ENCODE data around the gene TBCD.

- TF ChIP-seq, protein P1, sequence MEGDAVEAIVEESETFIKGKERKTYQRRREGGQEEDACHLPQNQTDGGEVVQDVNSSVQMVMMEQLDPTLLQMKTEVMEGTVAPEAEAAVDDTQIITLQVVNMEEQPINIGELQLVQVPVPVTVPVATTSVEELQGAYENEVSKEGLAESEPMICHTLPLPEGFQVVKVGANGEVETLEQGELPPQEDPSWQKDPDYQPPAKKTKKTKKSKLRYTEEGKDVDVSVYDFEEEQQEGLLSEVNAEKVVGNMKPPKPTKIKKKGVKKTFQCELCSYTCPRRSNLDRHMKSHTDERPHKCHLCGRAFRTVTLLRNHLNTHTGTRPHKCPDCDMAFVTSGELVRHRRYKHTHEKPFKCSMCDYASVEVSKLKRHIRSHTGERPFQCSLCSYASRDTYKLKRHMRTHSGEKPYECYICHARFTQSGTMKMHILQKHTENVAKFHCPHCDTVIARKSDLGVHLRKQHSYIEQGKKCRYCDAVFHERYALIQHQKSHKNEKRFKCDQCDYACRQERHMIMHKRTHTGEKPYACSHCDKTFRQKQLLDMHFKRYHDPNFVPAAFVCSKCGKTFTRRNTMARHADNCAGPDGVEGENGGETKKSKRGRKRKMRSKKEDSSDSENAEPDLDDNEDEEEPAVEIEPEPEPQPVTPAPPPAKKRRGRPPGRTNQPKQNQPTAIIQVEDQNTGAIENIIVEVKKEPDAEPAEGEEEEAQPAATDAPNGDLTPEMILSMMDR (conservative IDR thresholded peaks at IDR 0.05; ENCODE audit: low read length) = no peak
- no peak for TF ChIP-seq EZH2phosphoT487 (IDR thresholded peaks at IDR 0.05; ENCODE audit: borderline replicate concordance, low read depth, low read length)
Measured at GRCh38 chr17:82896071-82897000, 144.5 kb downstream of the TBCD start.

Measured in OCI-LY7 (cell line).